ENCODE data around the gene APBA2.

GRCh38 chr15:29142129-29142747, 256.5 kb downstream of the APBA2 start:
- TF ChIP-seq EP300 (IDR thresholded peaks at IDR 0.05) (no peak), CTCF (IDR thresholded peaks at IDR 0.05) (no peak)

All from tibial nerve (tissue), 4 donors.